GOT3 (cell line): ENCODE measurements around the gene MFRP.

ENCODE experiments used
- DNase-seq: peaks from one replicate; lab custom pipeline; 2025; ENCODE audit warnings: mixed read lengths; lab: John Stamatoyannopoulos, UW

Gene MFRP

DNA sequence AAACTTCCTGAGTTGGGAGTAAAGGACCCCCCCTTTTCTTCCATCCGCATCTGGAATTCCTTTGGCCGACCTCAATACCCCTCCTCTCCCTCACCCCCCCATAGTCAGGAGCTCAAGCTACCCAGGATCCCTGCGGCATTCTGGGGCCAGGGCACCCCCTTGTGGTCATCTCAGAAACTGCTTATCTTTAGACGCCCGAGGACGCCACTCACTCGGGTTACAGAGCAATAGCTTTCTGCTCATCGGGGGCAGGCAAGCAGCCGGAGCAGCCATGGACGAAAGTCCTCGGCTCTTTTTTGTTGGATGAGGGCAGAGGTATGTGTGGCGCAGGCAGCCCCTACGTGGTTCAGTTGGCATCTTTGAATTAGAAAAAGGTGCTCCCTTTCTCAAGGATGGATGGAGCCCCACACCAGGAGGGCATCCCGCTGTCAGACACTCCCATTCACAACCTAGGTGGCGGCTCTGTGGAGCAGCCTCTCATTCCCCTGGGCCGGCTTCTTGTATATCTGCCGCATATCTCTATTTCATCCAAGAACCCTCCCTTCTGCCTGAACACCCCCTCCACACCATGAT is 8.1 kb downstream of the MFRP start:
- DNase-seq = no peak

DNA sequence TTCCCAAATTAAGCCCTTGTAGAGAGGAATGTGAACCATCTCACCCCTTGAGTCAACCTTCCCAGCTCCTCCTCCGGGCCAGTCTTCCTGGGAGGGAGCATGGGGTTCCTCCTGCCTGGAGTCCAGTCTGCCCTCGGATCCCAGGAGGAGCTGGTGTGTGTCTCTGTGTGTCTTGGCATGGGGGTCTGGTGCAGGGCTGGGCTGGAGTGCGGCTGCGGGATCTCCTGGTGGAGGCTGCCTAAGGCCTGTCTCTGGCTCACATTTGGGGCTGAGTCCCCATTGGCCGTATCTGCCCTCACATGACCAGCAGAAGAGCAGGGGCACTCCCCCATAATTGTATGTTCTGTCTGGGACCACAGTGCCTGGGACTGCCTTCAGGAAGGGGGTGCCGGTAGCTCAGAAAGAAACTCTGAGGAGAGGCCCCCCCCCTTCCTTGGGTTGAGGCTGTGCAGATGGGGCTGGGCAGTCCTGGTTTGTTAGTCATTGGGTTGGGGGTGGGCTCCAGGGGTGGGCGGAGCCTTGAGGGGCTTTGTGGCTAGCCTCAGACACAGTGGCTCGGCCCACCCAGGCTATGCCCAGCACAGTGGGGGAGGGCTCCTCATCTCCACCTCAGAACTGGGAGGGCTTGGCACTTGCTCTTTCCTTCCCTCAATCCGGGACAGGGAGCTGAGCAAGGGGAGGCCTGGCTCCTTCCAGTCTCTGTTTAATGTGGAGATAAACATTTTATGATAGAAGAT is 8.8 kb downstream of the MFRP start:
- DNase-seq = no peak

DNA sequence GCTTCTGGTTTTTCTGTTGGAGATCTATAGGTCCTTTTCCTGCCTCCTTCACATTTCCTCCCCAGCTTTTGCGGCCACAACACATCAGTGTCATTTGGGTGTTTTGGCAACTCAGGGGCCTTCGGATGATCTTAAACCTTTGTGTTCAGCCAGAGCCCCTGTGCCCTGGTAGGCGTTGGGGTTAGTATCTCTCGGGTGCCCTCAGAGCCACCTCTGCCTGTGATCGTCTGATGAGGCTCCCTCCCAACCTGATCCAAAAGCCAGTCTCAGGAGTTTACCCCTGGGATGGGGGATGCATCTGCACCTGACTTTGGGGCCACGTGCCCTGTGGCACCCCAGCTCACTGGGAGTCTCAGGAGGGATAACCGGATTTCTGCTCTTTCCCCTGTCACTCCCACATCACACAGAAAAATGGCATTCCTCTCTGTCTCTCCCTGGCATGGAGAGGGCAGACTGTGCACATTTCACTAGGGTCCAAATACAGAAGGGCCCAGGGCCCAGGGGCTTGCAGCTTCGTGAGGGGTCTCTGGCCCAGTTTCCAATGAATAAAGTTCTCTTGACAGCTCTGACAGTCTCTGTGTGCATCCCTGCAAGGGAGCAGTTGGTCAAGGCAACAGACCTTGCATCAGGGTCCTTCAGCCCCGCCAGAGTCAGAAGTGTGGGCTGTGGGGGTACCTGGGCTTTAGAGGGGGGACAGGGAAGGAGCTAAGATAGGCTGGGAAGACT is 9.6 kb downstream of the MFRP start:
- DNase-seq = no peak

DNA sequence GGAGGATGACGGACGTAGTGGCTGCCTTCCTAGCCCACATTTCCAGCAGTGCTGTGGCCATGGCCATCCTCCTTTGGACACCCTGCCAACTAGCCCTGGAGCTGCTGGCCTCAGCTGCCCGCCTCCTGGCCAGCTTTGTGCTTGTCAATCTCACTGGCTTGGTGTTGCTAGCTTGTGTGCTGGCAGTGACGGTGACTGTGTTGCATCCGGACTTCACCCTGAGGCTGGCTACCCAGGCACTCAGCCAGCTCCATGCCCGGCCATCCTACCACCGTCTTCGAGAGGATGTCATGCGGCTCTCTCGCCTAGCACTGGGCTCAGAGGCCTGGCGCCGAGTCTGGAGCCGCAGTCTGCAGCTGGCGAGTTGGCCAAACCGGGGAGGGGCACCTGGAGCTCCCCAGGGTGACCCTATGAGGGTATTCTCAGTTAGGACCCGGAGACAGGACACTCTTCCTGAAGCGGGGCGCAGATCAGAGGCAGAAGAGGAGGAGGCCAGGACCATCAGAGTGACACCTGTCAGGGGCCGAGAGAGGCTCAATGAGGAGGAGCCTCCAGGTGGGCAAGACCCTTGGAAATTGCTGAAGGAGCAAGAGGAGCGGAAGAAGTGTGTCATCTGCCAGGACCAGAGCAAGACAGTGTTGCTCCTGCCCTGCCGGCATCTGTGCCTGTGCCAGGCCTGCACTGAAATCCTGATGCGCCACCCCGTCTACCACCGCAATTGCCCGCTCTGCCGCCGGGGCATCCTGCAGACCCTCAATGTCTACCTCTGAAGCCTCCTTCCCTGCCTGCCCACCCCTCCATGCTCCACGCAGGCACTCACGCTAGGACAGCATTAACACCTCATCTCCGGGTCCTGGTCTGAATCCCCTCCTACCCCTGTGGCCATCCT is 10.6 kb downstream of the MFRP start:
- no peak for DNase-seq

DNA sequence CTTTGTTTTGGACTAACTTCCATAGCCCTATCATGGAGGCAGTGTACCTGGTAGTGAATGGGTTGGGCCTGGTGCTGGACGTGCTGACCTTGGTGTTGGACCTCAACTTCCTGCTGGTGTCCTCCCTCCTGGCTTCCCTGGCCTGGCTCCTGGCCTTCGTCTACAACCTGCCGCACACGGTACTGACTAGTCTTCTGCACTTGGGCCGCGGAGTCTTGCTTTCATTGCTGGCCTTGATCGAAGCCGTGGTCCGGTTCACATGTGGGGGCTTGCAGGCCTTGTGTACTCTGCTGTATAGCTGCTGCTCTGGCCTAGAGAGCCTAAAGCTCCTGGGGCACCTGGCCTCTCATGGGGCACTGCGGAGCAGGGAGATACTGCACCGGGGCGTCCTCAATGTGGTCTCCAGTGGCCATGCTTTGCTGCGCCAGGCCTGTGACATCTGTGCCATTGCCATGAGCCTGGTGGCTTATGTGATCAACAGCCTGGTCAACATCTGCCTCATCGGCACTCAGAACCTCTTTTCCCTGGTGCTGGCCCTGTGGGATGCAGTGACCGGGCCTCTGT is 11.3 kb downstream of the MFRP start:
- DNase-seq = no peak

GRCh38 chr11:119334174-119334930 is 12.2 kb downstream of the MFRP start, which contains the start of gene RNF26:
TSS of gene RNF26 (plus strand) at chr11:119334527. CDS start at chr11:119335123, 596 bp downstream.
- peak; percentile 63 for DNase-seq

DNA sequence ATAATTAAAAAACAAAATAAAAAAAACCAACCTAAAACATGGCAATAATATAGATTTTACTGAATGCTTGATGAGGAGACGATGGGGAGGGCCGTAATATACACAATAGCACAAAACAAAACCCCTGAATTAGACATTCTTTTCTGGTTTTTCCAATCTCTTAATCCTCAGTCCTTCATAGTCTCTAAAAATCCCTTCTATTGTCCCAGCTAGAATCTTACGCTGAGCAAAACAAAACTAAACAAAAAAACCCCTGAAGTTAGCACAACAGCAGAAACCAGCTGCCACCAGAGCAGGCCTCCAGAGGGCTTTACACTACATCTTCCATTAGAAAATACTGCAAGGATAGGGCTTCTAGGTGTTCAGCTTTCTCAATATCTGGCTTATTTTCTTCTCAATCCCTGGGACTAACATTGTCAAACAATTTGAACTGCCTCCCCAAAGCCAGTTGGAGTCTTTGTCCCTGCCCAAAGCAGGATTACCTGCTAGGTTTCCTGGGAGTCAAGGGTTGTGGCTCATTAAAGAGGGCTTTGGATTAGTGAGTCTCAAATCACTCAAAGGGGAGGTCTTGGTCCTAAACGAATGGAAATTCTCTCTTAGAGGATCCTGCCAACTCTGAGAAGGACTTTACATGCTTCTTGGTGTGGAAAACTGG is 14.3 kb downstream of the MFRP start:
- no peak for DNase-seq

DNA sequence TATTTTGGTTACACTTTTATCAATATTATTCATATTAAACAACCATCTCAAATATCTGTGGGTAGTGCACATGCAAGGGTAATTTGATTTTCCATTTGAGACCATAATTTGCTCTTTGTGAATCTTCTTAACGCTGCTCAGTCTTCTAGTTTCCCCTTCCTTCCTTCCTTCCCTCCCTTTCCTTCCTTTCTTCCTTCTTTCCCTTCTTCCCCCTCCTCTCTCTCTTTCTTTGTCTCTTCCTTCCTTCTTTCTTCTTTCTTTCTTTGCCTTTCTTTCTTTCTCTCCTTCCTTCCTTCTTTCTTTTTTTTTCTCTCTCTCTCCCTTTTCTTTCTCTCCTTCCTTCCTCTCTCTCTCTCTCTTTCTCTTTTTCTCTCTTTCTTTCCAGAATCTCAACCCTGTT is 16.3 kb downstream of the MFRP start:
- no peak for DNase-seq

DNA sequence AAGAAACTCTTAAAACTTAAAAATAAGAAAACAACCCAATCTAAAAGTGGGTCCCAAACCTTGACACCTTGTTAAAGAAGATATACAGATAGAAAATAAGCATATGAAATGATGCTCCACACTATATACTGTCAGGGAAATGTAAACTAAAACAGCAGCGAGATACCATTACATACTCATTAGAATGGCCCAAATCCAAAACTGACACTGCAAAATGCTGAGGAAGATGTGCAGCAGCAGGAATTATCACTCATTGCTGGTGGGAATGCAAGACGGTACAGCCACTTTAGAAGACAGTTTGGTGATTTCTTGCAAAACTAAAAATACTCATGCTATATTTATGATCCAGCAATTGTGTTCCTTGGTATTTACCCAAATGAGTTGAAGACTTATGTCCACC is 17.2 kb downstream of the MFRP start:
- DNase-seq = no peak

DNA sequence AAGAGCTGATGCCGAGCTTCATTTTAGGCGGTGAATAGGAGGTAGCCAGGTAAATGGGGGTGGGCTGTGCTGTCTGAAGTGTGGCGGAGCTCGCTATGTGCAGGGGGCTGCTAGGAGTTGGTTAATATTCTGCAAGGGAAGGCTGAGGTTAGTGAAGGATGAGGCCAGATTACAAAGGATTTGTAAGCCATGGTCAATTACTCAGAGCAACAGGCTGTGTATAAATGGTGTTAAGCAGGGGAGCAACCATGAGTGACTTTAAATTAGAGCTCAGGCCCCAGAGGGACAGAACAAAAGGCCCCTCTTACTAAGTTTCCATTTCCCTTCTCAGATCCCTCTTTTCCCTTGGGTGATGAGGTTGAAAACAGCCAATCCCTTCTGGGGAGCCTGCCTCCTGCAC is 22.3 kb downstream of the MFRP start:
- DNase-seq = no peak

GRCh38 chr11:119323532-119324033 is 22.9 kb downstream of the MFRP start:
- DNase-seq = no peak

- no peak for DNase-seq
These were observed 23.5 kb downstream of the MFRP start for GRCh38 chr11:119322921-119323531.

DNA sequence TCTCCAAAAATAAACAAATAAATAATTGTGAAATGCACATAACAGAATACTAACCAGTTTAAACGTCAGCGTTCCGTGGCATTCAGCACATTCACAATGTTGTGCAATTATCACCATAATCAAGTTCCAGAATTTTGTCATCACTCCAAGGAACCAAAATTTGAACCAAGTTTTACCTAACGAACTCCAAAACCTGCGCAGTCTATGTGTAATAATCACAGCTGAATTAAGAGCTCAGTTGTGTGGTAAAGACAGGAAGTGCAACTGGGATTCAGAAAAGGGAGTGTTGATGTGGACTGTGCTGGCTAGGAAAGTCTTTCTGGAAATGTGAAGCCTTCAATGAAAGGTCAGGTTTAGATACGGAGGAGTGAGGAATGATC is 24.2 kb downstream of the MFRP start:
- no peak for DNase-seq

DNA sequence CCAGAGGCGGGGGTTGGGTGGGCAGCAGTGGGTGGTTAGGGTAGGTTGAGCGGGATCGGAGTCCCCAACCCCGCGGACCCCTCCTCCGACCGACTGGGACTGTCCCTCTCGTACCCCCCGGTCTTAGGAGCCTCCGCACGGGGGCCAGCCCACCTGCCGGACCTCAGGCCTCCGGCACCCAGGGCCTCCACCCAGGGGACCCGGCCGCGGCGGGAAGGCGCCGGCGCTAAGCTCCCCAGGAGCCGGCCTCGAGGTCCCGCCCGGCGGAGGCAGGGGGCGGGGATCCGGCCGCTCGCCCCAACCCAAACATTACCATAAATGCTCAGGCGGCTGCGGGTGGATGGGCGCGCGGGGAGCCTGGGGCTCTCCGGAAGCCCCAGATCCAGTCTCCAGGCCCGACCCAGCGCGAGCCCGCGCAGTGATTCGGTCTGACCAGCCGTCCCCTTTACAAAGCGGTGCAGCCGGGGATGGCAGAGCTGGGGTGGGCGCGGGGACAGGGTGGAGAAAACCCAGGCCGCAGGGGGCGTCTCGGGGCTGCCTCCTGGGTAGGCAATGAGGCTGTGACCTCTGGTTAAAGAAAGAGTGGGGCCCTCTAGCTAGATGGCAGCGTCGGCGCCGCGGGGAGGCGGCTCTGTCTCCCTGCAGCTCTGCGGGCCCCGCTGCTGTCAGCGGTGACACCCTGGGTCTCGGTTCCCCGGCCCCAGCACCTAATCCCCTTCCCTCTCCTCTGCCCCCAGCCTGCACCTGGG is 25.6 kb downstream of the MFRP start:
- DNase-seq = no peak

GRCh38 chr11:119320240-119320775 is 26.2 kb downstream of the MFRP start:
- DNase-seq = no peak

- DNase-seq = no peak
These were observed 26.7 kb downstream of the MFRP start for GRCh38 chr11:119319700-119320239.

DNA sequence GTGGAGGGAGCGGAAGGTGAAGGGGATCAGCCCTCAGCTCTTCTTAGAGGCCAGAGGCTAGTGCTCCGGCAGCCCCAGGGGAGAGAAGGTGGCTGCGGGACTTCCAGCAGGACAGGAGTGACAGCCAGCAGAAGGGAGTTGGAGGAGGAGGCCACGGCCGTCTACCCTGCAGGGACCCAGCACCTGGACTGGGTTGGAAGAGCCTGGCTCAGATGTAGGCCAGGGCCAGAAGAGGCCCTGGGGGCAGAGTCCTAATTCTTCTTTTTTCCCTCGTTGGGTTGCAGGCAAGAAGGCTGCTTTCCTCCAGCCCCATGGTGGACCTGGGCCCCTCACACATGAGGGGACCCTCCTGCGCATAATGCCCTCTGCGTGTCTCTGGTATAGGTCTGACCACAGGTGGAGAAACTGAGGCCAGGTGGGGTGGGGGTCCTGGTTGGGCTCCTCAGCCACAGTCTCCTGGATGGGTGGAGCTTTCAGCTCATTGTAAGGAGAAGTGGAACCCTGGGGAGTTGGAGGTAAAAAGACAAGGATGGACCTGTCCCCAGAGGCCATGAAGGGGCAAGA is 27.3 kb downstream of the MFRP start:
- DNase-seq = no peak
